Activated T-cell treated with anti-CD3 and anti-CD28 coated beads, Interleukin-2, amount 50 U/mL, for 72 hours (primary cell): ENCODE measurements around the gene ZNRF3. TPM values are rescaled to one million over a fixed set of nuclear protein-coding genes. Genes with fewer than 3 reads are reported as not detected.

Experiments used
- ATAC-seq, 2 donors: fragments of 150-1000 bp; cut with Tn5 transposase; replicated peaks in 1 of 2; 2 replicates each; pipeline ENCODE4 v1.10.0; 2021; ENCODE audit warnings: moderate library complexity in 2 of 2, mild to moderate bottlenecking in 1 of 2
- DNase-seq, 2 donors: peaks; one replicate each; pipeline ENCODE4 v3.0.0; 2021 to 2022; ENCODE audit warnings: mixed read lengths in 1 of 2
- H3K27ac Mint-ChIP-seq: one replicate; pipeline ENCODE4 v1.8.0; 2022; ENCODE audit warnings: mild to moderate bottlenecking, moderate library complexity, mixed read lengths
- H3K27me3 Mint-ChIP-seq: one replicate; pipeline ENCODE4 v1.8.0; 2022; ENCODE audit warnings: low read depth, mixed read lengths
- H3K36me3 Mint-ChIP-seq, 2 donors: one replicate each; pipeline ENCODE4 v1.8.0; 2022; ENCODE audit warnings: mixed read lengths in 2 of 2, mild to moderate bottlenecking in 1 of 2; ENCODE audit not compliant: insufficient read depth in 2 of 2
- H3K4me1 Mint-ChIP-seq: one replicate; pipeline ENCODE4 v1.8.0; 2022; ENCODE audit warnings: low read depth, mixed read lengths
- H3K4me3 Mint-ChIP-seq, 2 donors: one replicate each; pipeline ENCODE4 v1.8.0; 2022; ENCODE audit warnings: mild to moderate bottlenecking in 2 of 2, mixed read lengths in 2 of 2, moderate library complexity in 2 of 2
- H3K9me3 Mint-ChIP-seq, 2 donors: one replicate each; pipeline ENCODE4 v1.8.0; 2022; ENCODE audit warnings: mixed read lengths in 2 of 2
- total RNA-seq, 2 donors: library from RNA; stranded (reverse); gene quantifications; one replicate each; pipeline ENCODE4 v1.2.3, GENCODE V29; 2022

Gene ZNRF3
- total RNA-seq, 2 donors from 2014 or later = 0.86 to 0.94 TPM

GRCh38 chr22:29011240-29012100 is 128.1 kb downstream of the ZNRF3 start:
- H3K4me3 Mint-ChIP-seq = no peak overlapping the region

GRCh38 chr22:29012101-29012433 is 128.7 kb downstream of the ZNRF3 start:
- peaks cover 11% of the 10 kb centered on the region for H3K27me3 Mint-ChIP-seq
- peaks cover 9% of the 10 kb centered on the region for H3K4me1 Mint-ChIP-seq
- ATAC-seq = no peak
- no peaks in the 10 kb centered on the region for H3K9me3 Mint-ChIP-seq
- H3K27ac Mint-ChIP-seq = no peak overlapping the region
- H3K36me3 Mint-ChIP-seq = no peaks in the 10 kb centered on the region
- H3K4me3 Mint-ChIP-seq = no peak overlapping the region
- no peak for DNase-seq

More at GRCh38 chr22:29011240-29012100, 128.1 kb downstream of the ZNRF3 start:
- DNase-seq = no peak
- no peak for ATAC-seq
- peaks cover 8% of the 10 kb centered on the region for H3K4me1 Mint-ChIP-seq
- H3K36me3 Mint-ChIP-seq = no peaks in the 10 kb centered on the region
- no peak overlapping the region for H3K27ac Mint-ChIP-seq
- peaks cover 15% of the 10 kb centered on the region for H3K27me3 Mint-ChIP-seq
- H3K9me3 Mint-ChIP-seq = no peaks in the 10 kb centered on the region

GRCh38 chr22:29012952-29013351 is 129.6 kb downstream of the ZNRF3 start:
- ATAC-seq = no peak
- Mint-ChIP-seq H3K36me3 (peaks cover 0 to under 1% of the 10 kb centered on the region in 2 donors), H3K4me3 (no peak overlapping the region), H3K4me1 (peaks cover 9% of the 10 kb centered on the region), H3K27ac (no peak overlapping the region), H3K27me3 (peaks cover 19% of the 10 kb centered on the region), H3K9me3 (no peaks in the 10 kb centered on the region)
- no peak for DNase-seq

GRCh38 chr22:29014293-29014692 is 130.9 kb downstream of the ZNRF3 start:
- Mint-ChIP-seq H3K9me3 (peaks cover 3 to 4% of the 10 kb centered on the region in 2 donors), H3K4me3 (no peak overlapping the region)

GRCh38 chr22:29014773-29015172 is 131.4 kb downstream of the ZNRF3 start:
- H3K4me1 Mint-ChIP-seq = peaks cover 9% of the 10 kb centered on the region
- no peak for DNase-seq
- no peak overlapping the region for H3K27ac Mint-ChIP-seq
- peaks cover 3 to 5% of the 10 kb centered on the region in 2 donors for H3K36me3 Mint-ChIP-seq
- peaks cover 17% of the 10 kb centered on the region for H3K27me3 Mint-ChIP-seq
- ATAC-seq = no peak
- peaks cover 3 to 4% of the 10 kb centered on the region in 2 donors for H3K9me3 Mint-ChIP-seq
- H3K4me3 Mint-ChIP-seq = no peak overlapping the region

More at GRCh38 chr22:29014293-29014692, 130.9 kb downstream of the ZNRF3 start:
- Mint-ChIP-seq H3K36me3 (peaks cover 3 to 5% of the 10 kb centered on the region in 2 donors), H3K27me3 (peaks cover 17% of the 10 kb centered on the region), H3K27ac (no peak overlapping the region), H3K4me1 (peaks cover 9% of the 10 kb centered on the region)
- no peak for DNase-seq
- ATAC-seq = no peak

- Mint-ChIP-seq H3K27ac (no peak overlapping the region), H3K4me3 (peak overlapping the region in 1 of 2 donors; percentile 6)
- DNase-seq = no peak
These were observed 132.9 kb downstream of the ZNRF3 start for GRCh38 chr22:29016067-29016938.

GRCh38 chr22:29018293-29019189 is 135.2 kb downstream of the ZNRF3 start:
- Mint-ChIP-seq H3K36me3 (peaks cover 3 to 5% of the 10 kb centered on the region in 2 donors), H3K27me3 (peaks cover 17% of the 10 kb centered on the region), H3K27ac (no peak overlapping the region), H3K9me3 (peaks cover 3 to 4% of the 10 kb centered on the region in 2 donors), H3K4me1 (peaks cover 9% of the 10 kb centered on the region), H3K4me3 (no peak overlapping the region)
- DNase-seq (no peak), ATAC-seq (no peak)

More at GRCh38 chr22:29016067-29016938, 132.9 kb downstream of the ZNRF3 start:
- H3K36me3 Mint-ChIP-seq = peaks cover 3 to 5% of the 10 kb centered on the region in 2 donors
- peaks cover 17% of the 10 kb centered on the region for H3K27me3 Mint-ChIP-seq
- peaks cover 9% of the 10 kb centered on the region for H3K4me1 Mint-ChIP-seq
- peaks cover 3 to 4% of the 10 kb centered on the region in 2 donors for H3K9me3 Mint-ChIP-seq
- ATAC-seq = no peak

GRCh38 chr22:29022101-29022817 is 138.9 kb downstream of the ZNRF3 start:
- DNase-seq (no peak), ATAC-seq (no peak)
- Mint-ChIP-seq H3K4me3 (no peak overlapping the region), H3K36me3 (peaks cover 3 to 5% of the 10 kb centered on the region in 2 donors), H3K9me3 (peaks cover 3 to 4% of the 10 kb centered on the region in 2 donors), H3K27me3 (peaks cover 22% of the 10 kb centered on the region), H3K4me1 (no peaks in the 10 kb centered on the region), H3K27ac (no peak overlapping the region)

- H3K9me3 Mint-ChIP-seq = peaks cover 2 to 3% of the 10 kb centered on the region in 2 donors
- H3K27me3 Mint-ChIP-seq = peaks cover 16% of the 10 kb centered on the region
- ATAC-seq (no peak), DNase-seq (no peak)
- peaks cover 1 to 3% of the 10 kb centered on the region in 2 donors for H3K36me3 Mint-ChIP-seq
- no peaks in the 10 kb centered on the region for H3K4me1 Mint-ChIP-seq
- H3K4me3 Mint-ChIP-seq = no peak overlapping the region
- H3K27ac Mint-ChIP-seq = no peak overlapping the region
These were observed 139.9 kb downstream of the ZNRF3 start for GRCh38 chr22:29023172-29023796.

- Mint-ChIP-seq H3K27ac (no peak overlapping the region), H3K9me3 (no peaks in the 10 kb centered on the region), H3K36me3 (no peaks in the 10 kb centered on the region), H3K4me1 (peaks cover 15% of the 10 kb centered on the region), H3K27me3 (peaks cover 37% of the 10 kb centered on the region), H3K4me3 (no peak overlapping the region)
- ATAC-seq = no peak
- DNase-seq = no peak
These were observed 143.2 kb downstream of the ZNRF3 start for GRCh38 chr22:29026579-29026978.

- no peak for DNase-seq
- no peaks in the 10 kb centered on the region for H3K9me3 Mint-ChIP-seq
- H3K4me3 Mint-ChIP-seq = no peak overlapping the region
- no peaks in the 10 kb centered on the region for H3K36me3 Mint-ChIP-seq
- peaks cover 51% of the 10 kb centered on the region for H3K27me3 Mint-ChIP-seq
- ATAC-seq = no peak
- H3K27ac Mint-ChIP-seq = no peak overlapping the region
- peaks cover 15% of the 10 kb centered on the region for H3K4me1 Mint-ChIP-seq
These were observed 145.1 kb downstream of the ZNRF3 start for GRCh38 chr22:29028468-29028867.
